Left forelimb (tissue), 1 donor: Measurements from ENCODE around the gene BRAF.
"Not testable (repeated sequence)": the region's sequence is repeated elsewhere in the genome, so short reads cannot be mapped to it uniquely, and the experiment has no call there.

Experiments
- DNase-seq: peaks from one replicate; pipeline ENCODE4 v3.0.0-alpha.2; 2018; ENCODE audit warnings: low spot score

Gene BRAF

DNA sequence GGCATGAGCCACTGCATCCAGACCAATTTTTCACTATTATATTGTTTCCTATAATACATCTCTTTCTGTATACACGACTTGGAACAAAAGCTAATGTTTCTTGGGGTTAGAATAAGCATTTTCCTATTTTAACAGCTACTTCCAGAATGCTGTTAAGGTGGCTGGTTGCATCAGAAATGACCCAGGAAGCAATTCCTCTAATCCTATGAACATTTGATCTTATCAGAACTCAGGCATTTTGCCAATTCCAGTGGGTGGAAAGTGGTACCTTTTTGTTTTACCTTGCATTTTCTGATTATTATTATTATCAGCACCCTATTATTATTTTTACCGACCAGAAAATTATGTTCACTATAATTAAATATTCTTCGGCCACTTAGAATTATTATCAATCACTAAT lies 154.9 kb downstream of the BRAF start:
- no peak for DNase-seq

DNA sequence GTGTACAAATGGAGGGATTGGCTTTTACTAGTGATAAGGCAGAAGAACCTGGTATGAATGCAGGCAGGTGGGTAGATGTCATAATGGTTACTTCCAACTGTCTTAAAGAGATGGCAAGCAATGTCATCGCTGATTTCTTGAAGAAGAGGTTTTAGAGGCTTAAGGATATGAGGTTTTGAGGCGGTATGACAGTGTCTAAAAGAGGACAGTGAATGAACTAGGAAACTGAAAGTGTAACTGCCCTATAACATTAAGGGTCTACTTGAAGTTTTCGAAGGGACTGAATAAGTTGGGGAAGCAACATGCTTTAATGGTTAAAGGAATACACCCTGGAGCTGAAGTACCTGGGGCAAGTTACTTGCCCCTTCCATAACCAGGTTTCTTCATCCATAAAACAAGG lies 157.3 kb downstream of the BRAF start:
- no peak for DNase-seq

DNA sequence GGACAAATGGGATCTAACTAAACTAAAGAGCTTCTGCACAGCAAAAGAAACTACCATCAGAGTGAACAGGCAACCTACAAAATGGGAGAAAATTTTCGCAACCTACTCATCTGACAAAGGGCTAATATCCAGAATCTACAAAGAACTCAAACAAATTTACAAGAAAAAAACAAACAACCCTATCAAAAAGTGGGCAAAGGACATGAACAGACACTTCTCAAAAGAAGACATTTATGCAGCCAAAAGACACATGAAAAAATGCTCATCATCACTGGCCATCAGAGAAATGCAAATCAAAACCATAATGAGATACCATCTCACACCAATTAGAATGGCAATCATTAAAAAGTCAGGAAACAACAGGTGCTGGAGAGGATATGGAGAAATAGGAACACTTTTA lies 159.3 kb downstream of the BRAF start:
- DNase-seq: not testable (repeated sequence)

DNA sequence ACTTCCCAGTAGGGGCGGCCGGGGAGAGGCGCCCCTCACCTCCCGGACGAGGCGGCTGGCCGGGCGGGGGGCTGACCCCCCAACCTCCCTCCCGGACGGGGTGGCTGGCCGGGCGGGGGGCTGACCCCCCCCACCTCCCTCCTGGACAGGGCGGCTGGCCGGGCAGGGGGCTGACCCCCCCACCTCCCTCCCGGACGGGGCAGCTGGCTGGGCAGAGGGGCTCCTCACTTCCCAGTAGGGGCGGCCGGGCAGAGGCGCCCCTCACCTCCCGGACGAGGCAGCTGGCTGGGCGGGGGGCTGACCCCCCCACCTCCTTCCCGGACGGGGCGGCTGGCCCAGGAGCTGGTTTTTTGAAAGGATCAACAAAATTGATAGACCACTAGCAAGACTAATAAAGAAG lies 161.6 kb downstream of the BRAF start:
- not testable (repeated sequence) for DNase-seq

DNA sequence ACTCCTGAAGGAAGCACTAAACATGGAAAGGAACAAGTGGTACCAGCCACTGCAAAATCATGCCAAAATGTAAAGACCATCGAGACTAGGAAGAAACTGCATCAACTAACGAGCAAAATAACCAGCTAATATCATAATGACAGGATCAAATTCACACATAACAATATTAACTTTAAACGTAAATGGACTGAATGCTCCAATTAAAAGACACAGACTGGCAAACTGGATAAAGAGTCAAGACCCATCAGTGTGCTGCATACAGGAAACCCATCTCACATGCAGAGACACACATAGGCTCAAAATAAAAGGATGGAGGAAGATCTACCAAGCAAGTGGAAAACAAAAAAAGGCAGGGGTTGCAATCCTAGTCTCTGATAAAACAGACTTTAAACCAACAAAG lies 163.4 kb downstream of the BRAF start:
- not testable (repeated sequence) for DNase-seq

DNA sequence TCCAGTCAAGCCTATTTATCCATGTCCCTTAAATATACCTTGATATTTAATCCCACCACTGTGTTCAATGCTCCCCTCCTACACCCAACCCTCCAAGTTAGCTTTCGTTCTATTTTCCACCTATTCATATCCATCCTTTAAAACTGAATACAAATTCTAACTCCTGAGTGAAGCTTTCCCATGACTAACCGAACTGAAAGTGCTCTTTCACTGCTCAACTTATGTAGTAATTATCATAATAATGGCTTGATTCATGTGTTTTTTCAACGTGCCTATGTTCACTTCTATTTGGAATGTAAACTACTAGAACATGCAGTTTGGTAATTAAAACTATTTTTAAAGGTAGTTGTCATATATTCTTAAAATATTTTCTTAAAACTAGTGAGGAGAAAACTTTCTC lies 170.2 kb downstream of the BRAF start:
- no peak for DNase-seq

DNA sequence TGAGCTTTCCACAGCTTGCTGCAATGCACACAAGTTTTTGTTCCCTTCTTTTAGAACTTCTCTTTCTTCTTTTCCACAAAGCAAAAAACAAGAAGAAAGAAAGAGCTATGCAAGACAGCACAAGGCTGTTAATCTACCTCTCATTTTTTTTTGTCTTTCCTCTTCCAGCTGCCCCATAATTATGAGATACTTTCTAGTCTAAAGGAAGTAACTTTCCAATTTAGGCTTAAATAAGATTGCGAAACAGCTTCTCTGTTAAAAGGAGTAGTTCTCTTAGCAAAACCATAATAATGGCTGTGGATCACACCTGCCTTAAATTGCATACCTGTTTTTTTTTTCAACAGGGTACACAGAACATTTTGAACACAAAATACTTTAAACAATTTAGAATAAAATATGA lies 172.2 kb downstream of the BRAF start:
- no peak for DNase-seq

DNA sequence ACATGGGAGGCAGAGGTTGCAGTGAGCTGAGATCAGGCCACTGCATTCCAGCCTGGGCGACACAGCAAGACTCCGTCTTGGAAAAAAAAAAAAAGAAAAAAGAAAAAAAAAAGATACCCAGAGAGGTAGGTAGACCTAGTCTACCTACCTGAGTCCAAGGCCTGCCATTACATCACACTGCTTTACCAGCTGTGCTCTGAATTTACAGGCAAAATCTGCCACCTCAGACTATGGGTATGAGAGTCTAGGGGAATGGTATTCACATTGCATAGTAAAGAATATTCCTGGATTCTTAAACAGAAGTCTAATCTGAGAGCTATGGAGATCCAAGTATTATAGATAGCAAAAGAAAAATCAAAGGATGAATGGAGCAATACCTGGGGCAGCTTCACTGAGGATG lies 178.0 kb downstream of the BRAF start:
- DNase-seq: no peak

DNA sequence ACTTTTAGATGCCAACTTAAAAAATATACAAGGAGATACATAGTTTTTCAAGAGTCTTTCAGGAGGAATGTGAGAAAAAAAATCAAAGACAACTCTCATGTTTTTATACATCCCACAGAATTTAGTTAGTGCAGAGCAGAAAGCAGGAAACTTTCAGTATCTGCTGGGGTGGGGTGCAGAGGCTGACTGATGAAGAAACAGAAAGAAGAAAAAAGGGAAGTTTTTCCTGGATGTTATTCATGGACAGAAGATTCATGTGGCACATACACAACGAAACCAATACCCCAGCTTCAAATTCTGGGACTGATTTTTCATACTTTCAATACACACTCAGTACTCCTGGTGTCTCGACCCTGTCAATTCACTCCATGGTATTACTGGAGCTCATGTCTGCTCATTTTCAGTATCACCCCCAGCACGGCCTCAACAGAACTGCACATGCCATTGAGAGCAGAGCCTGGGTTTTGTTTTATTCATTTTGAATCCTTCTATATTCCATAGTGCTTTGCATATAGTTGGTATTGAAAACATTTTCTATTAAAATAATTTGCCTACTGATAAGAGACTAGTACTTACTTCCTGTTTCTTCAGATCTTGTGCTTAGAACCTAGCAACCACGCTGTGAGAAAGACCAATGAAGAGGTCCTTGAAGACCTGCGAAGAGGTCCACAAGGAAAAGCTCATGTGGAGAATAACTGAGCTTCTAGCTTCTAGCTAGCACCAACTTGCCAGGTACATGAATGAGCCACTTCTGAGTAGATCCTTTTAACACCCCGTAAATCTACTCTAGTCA lies 179.3 kb downstream of the BRAF start:
- DNase-seq: no peak

DNA sequence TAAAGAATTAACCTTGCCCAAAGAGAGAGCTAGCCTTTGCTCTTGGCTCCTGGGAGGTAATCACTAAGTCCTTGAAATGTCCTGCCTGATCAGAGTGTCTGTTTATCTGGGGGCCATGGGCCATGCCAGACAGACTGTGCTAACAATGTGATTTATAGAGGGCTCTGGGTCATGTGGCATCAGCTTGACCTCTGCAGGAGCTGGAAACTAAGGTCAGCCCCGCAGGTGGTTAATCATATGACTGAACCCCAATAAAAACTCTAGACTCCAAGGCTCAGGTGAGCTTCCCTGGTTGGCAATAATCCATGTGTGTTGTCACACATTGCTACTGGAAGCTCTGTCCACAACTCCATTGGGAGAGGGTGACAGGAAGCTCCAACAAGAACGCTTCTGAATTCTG lies 180.7 kb downstream of the BRAF start:
- DNase-seq: no peak

DNA sequence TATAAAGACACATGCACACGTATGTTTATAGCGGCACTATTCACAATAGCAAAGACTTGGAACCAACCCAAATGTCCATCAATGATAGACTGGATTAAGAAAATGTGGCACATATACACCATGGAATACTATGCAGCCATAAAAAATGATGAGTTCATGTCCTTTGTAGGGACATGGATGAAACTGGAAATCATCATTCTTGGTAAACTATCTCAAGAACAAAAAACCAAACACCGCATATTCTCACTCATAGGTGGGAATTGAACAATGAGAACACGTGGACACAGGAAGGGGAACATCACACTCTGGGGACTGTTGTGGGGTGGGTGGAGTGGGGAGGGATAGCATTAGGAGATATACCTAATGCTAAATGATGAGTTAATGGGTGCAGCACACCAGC lies 181.5 kb downstream of the BRAF start:
- not testable (repeated sequence) for DNase-seq

DNA sequence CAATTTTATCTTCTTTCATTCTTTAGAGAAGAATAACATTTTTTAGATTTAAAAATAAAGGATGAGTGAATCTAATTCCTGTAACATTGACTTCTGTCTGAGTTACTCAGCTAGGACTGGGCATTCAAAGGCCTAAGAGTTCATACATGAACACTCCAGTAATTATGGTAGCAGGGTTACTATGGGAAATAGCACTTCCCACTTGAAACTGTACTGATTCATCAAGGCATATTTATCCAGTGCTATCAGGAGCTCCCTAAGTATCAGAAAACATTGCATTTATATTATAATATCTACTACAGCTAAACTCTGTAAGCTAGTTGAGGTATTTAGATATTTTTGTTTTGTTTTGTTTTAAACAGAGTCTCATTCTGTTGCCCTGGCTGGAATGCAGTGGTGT lies 186.4 kb downstream of the BRAF start:
- no peak for DNase-seq

DNA sequence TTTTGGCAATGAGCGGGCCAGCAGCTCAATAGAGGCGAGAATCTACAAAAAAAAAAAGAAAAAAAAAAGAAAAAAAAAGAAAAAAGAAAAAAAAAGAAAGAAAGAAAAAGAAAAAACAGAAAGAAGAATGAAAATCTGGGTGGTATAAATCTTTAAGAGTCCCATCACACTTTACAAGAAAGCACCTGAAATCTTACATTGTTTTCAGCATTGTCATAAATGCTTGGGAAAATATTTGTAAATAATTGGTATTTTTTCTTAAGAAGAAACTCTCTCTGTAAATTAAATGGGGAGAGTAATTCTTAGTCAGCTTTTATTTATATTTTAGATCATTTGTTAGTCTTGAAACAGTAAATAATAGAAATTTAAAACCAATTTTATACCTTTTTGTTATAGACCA lies 190.0 kb downstream of the BRAF start:
- no peak for DNase-seq

DNA sequence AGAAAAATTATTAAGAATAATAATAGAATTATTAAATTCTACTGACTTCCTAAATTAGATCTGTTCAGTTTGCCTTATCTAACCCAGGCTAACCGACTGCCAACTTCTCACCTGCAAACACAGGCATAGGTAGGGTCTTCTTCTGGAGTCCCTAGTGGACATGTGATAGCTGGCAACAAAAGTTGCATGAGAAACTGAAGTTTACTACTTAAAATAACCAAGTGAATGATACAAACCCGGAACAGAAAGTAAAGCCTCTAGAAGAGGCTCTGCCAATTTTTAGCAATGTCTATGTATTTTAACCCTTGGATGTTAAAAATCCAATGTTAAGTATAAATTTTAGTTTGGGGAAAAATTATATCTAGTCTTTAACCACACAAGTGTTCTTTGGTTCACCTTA lies 190.6 kb downstream of the BRAF start:
- no peak for DNase-seq

DNA sequence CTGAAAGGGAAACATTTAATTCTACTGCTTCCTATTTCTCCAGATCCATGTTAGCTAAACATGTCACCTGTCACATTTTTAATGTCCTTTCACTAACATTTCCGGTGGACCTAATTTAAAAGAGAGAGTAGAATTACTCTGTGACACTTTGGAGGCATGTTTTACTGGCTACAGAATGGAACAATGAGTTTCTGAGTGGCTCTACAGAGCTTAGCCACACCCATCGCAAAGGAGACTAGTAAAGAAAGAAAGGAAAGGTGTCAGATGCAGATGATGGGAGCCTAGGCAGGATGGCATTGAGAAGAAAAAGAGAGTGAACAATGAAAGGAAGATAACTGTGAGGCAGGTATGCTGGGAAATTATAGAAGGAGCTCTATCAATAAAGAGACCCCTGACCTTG lies 192.3 kb downstream of the BRAF start:
- DNase-seq: no peak

DNA sequence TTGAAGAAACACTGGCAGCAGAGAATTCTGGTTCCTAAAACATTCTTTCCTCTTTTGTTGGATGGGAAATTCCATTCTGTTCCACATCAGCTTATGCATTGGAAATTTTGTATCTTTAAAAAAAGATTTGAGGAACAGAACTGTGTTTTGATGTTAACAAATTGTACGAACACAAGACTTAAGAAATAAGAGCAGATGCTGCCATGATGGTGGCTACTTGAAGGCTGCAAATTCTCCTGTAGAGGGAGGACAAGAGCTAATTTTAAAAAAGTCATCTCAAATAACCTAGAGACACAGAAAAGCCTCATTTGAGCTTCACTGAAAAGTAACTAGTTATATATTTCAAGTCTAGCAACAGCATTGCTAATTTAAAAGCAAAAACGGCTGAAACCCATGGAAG lies 198.4 kb downstream of the BRAF start:
- DNase-seq: no peak

DNA sequence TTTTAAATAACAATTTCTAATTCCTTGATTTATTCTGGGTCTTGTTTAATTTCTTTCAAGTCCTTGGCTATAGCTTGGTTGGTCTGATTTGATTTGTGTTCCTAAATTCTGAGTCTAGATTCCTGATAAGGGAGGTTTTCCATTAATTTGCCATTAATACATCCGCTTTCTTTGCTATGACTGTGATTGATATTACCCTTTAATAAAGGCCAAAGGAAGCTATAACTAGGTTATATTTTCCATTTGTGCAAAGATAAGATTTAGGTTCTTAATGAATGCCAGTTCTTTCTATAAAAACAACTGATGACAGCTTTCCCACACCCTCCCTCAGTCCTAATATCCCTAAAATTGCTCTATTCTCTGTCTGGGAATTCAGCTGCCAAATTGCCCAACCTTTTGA lies 200.0 kb downstream of the BRAF start:
- DNase-seq: no peak

DNA sequence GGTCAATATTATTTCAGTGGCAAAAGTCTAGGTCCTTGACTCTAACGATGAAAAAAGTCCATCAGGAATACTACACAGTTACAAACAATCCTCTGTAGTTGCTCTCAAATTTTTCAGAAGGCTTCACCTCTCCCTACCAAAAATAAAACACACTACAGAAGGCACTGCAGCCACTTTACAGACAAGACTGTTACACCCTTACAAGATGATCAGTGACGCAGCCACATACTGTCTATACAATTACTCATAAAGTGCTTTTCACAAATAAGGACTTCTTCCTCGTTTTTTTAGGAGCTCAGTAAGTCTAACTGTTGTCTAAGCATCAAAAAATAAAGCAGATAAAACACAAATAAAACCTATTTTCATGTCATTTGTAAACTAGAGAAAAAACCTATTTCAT lies 201.2 kb downstream of the BRAF start:
- DNase-seq: no peak

DNA sequence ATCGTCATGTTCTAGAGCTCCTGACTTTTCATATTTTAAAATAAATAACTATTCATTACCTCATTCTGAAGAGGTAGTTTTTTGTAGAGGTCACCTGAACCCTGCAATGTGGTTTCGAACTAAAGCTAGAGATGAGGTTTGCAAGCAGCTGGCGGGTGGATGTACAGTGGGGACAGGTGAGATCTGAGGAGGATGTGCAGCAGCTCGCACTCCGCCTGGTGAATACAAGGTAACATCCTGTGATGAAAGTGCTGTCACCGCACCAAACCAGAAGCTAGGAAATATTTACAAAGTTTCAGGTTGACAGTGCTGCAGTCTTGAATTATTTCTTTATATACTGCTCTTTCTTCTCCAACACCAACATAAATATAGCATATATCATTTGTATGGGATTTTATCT lies 201.7 kb downstream of the BRAF start:
- no peak for DNase-seq

DNA sequence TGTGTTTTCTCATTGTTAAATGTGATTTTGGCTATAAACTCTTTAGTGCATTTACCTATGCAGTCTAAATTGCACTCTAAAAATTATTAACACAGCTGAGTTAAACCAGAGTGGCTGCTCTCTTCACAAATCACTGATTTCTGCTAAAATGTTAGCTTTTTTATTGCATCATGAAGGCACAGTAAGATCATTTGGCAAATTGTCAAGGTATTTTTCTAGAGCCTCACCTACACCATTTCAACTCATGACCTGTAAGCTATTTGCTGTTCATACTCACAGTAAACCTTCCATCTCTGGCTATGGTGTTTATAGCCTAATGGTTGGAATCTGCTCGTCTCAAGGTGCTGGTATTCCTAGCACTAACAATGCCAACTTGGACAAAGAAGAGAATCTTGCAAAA lies 202.5 kb downstream of the BRAF start:
- no peak for DNase-seq

DNA sequence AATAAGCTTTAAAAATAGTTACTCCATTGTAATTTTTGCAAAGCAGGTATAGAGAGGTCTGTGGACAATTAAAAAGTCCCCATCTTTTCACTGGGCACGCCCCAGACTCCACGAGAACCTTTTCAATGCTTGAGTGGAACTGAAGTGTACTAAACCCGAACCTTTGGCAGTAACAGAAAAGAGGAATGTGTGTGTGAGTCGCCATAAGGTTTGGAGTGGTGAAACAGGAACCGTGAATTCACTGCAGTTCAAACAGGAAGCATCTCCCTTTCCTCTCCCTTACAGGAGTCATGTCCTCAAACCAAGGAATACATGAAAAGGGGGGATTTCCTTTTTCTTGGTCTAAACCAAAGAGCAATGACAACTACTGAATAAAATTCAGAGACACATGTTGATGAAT lies 205.0 kb downstream of the BRAF start:
- no peak for DNase-seq

DNA sequence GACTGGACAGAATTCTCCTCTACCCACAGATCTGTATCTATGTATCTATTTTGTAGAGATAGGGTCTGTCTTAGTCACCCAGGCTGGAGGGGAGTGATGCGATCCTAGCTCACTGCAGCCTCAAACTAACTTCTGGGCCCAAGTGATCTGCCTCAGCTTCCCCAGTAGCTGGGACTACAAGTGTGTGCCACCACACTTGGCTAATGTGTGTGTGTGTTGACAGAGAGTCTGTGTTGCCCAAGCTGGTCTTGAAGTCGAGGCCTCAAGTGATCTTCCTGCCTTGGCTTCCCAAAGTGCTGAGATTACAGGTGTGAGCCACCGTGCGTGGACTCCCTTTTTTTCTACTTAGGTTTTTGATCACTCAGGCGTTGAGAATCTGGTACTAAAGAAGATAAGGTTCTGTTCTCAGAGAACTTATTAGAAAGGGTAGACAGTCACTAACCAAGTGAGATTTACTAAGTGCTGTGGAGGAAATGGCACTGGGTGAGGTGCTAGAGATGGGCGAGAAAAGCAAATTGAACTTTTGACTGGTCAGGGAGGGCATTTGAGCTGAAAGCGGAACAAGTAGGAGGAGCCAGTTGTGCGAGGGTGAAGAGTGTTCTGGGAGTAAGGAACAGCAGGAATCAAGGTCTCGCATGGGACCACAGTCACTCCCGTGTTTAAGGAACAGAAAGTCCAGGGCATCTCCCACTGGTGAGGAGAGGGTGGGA lies 210.2 kb downstream of the BRAF start:
- no peak for DNase-seq

DNA sequence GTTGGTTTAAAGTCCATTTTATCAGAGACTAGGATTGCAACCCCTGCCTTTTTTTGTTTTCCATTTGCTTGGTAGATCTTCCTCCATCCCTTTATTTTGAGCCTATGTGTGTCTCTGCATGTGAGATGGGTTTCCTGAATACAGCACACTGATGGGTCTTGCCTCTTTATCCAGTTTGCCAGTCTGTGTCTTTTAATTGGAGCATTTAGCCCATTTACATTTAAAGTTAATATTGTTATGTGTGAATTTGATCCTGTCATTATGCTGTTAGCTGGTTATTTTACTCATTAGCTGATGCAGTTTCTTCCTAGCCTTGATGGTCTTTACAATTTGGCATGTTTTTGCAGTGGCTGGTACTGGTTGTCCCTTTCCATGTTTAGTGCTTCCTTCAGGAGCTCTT lies 212.3 kb downstream of the BRAF start:
- not testable (repeated sequence) for DNase-seq

DNA sequence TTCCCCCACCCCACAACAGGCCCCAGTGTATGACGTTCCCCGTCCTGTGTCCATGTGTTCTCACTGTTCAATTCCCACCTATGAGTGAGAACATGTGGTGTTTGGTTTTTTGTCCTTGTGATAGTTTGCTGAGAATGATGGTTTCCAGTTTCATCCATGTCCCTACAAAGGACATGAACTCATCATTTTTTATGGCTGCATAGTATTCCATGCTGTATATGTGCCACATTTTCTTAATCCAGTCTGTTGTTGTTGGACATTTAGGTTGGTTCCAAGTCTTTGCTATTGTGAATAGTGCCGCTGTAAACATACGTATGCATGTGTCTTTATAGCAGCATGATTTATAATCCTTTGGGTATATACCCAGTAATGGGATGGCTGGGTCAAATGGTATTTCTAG lies 216.0 kb downstream of the BRAF start:
- not testable (repeated sequence) for DNase-seq
